GM23248 (cell line): ENCODE measurements around the gene PAQR9. TPM values are rescaled to one million over a fixed set of nuclear protein-coding genes. Genes with fewer than 3 reads are reported as not detected.
A peak's percentile ranks its signal among the peaks of the same experiment; 100 is the strongest.

Experiments used
- DNase-seq: peaks from one replicate; pipeline ENCODE4 v3.0.0-alpha.2; 2015
- H2AFZ ChIP-seq: fragments of 200-600 bp; sonication (generic); 2 replicates; pipeline ENCODE4 v1.6.1; 2016; ENCODE audit warnings: antibody characterized with exemption
- H3F3A ChIP-seq: fragments of 200-600 bp; sonication (generic); 2 replicates; pipeline ENCODE4 v1.6.1; 2016; ENCODE audit warnings: mild to moderate bottlenecking, antibody characterized with exemption, mixed run types; ENCODE audit not compliant: insufficient read depth
- H3K27ac ChIP-seq: fragments of 200-600 bp; sonication (generic); 2 replicates; pipeline ENCODE4 v1.5.1; 2016; ENCODE audit warnings: mild to moderate bottlenecking
- H3K27me3 ChIP-seq: fragments of 200-600 bp; sonication (generic); replicated peaks from 2 replicates; pipeline ENCODE4 v1.6.1; 2016; ENCODE audit warnings: mild to moderate bottlenecking; ENCODE audit not compliant: insufficient read depth
- H3K36me3 ChIP-seq: fragments of 200-600 bp; sonication (generic); 2 replicates; pipeline ENCODE4 v1.6.1; 2016; ENCODE audit warnings: low read depth, mild to moderate bottlenecking
- H3K4me1 ChIP-seq: fragments of 200-600 bp; sonication (generic); 2 replicates; pipeline ENCODE4 v1.6.1; 2016; ENCODE audit warnings: mild to moderate bottlenecking; ENCODE audit not compliant: insufficient read depth
- H3K4me2 ChIP-seq: fragments of 200-600 bp; sonication (generic); one replicate; pipeline ENCODE4 v1.6.1; 2016; ENCODE audit warnings: mild to moderate bottlenecking; ENCODE audit not compliant: unreplicated experiment
- H3K4me3 ChIP-seq: fragments of 200-600 bp; sonication (generic); 2 replicates; pipeline ENCODE4 v1.5.1; 2016; ENCODE audit warnings: mild to moderate bottlenecking
- H3K79me2 ChIP-seq: fragments of 200-600 bp; sonication (generic); 2 replicates; pipeline ENCODE4 v1.6.1; 2016; ENCODE audit warnings: mild to moderate bottlenecking; ENCODE audit not compliant: insufficient read depth
- H3K9ac ChIP-seq: fragments of 200-600 bp; sonication (generic); 2 replicates; pipeline ENCODE4 v1.6.1; 2016; ENCODE audit warnings: mild to moderate bottlenecking
- H3K9me2 ChIP-seq: fragments of 200-600 bp; sonication (generic); 2 replicates; pipeline ENCODE4 v1.6.1; 2016; ENCODE audit warnings: mixed run types, mild to moderate bottlenecking, moderate library complexity; ENCODE audit not compliant: insufficient read depth
- H3K9me3 ChIP-seq: fragments of 200-600 bp; sonication (generic); one replicate; pipeline ENCODE4 v1.6.1; 2017; ENCODE audit warnings: low read depth
- H4K20me1 ChIP-seq: fragments of 200-600 bp; sonication (generic); 2 replicates; pipeline ENCODE4 v1.6.0; 2016; ENCODE audit not compliant: insufficient read depth
- EZH2 ChIP-seq: fragments of 200-600 bp; sonication (generic); IDR thresholded peaks from 2 replicates; pipeline ENCODE4 v1.6.1; 2018; ENCODE audit warnings: antibody characterized with exemption, mild to moderate bottlenecking; ENCODE audit not compliant: insufficient read depth, poor library complexity, severe bottlenecking
- EZH2phosphoT487 ChIP-seq: fragments of 200-600 bp; sonication (generic); IDR thresholded peaks from 2 replicates; pipeline ENCODE4 v1.6.1; 2018; ENCODE audit warnings: antibody characterized with exemption, moderate library complexity, mild to moderate bottlenecking, low read depth; ENCODE audit not compliant: insufficient read depth
- WGBS, 2 experiments: methylation state at CpG; one replicate each; pipeline ENCODE4 v1.1.6; 2015 to 2017; ENCODE audit warnings: low lambda C conversion rate in 2 of 2, low coverage in 1 of 2; ENCODE audit errors: missing lambda C conversion rate in 2 of 2; 5-methylcytosine and 5-hydroxymethylcytosine counted together
- in situ Hi-C: fragments of 300-500 bp; cut with MboI; formaldehyde crosslinking; loops from 2 replicates; pipeline ENCODE4 v1.15.0; 2020
- polyA plus RNA-seq: library from polyadenylated mRNA; unstranded; fragments of >200 nt; fragmentation: Nextera tagmentation; extraction: Ambion mirVana; gene quantifications from 2 replicates; pipeline ENCODE4 v1.2.1, GENCODE V29; 2016
- total RNA-seq: library from RNA; depleted of rRNA; stranded (reverse); fragments of >200 nt; shearing (Covaris generic); gene quantifications from 2 replicates; pipeline ENCODE4 v1.2.3, GENCODE V29; 2014

PAQR9 gene
- total and polyA plus RNA-seq, 2 experiments from 2014 or later, result not detected

DNA sequence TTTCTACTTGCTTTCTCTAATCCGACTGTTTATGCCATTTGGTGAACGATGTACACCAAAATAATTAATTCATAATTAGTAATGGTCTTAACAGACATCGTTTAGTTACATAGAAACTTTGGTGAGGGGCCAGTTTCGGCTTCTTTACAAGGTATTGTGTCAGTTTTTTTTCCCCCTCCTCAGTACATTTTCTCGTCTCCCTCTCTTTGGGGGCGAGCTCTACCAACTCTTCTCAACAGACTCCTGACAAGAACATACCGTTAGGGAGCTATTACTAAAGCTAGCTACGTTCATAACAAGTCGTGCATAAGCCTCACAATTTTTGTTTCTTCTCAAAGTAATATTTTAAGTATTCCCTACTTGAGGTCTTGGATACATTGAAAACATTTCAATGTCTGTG lies 39.3 kb upstream of the PAQR9 start:
- peak overlapping the region; percentile 83 for H2AFZ ChIP-seq
- H3F3A ChIP-seq, result peaks cover 22% of the 10 kb centered on the region
- in situ Hi-C loops, result no loop called here
- H3K9me2 ChIP-seq, result no peaks in the 10 kb centered on the region
- peak overlapping the region; percentile 96 for H3K4me2 ChIP-seq
- no peaks in the 10 kb centered on the region for H3K36me3 ChIP-seq
- peak; percentile 31 for DNase-seq
- peaks cover 22% of the 10 kb centered on the region for H3K4me1 ChIP-seq
- H3K9me3 ChIP-seq, result no peaks in the 10 kb centered on the region
- H3K27ac ChIP-seq, result peak overlapping the region; percentile 90
- H3K27me3 ChIP-seq, result no peaks in the 10 kb centered on the region
- peaks cover 74% of the 10 kb centered on the region for H3K79me2 ChIP-seq
- peak overlapping the region; percentile 90 for H3K9ac ChIP-seq
- peak overlapping the region; percentile 82 for H3K4me3 ChIP-seq
- 0 out of 2 replicates have a peak, but pooled peaks cover 7% of the 10 kb centered on the region for H4K20me1 ChIP-seq
- TF ChIP-seq EZH2, result no peak
- TF ChIP-seq EZH2phosphoT487, result no peak
- WGBS, 2 experiments, result 0 to 1% methylated on average over 9 of the region's 9 CpGs

GRCh38 chr3:143002083-143002712 lies 38.7 kb upstream of the PAQR9 start:
- peak overlapping the region; percentile 82 for H3K4me3 ChIP-seq
- peaks cover 26% of the 10 kb centered on the region for H3K4me1 ChIP-seq
- H4K20me1 ChIP-seq, result 0 out of 2 replicates have a peak, but pooled peaks cover 7% of the 10 kb centered on the region
- peak overlapping the region; percentile 96 for H3K4me2 ChIP-seq
- no peaks in the 10 kb centered on the region for H3K9me2 ChIP-seq
- TF ChIP-seq EZH2, result no peak
- TF ChIP-seq EZH2phosphoT487, result no peak
- no peaks in the 10 kb centered on the region for H3K27me3 ChIP-seq
- DNase-seq, result peak; percentile 68
- H3K79me2 ChIP-seq, result peaks cover 68% of the 10 kb centered on the region
- WGBS, 2 experiments, result 1% methylated on average over 19 of the region's 19 CpGs
- no peaks in the 10 kb centered on the region for H3K9me3 ChIP-seq
- H3K27ac ChIP-seq, result peak overlapping the region; percentile 90
- peaks cover 22% of the 10 kb centered on the region for H3F3A ChIP-seq
- peak overlapping the region; percentile 83 for H2AFZ ChIP-seq
- no peaks in the 10 kb centered on the region for H3K36me3 ChIP-seq
- peak overlapping the region; percentile 90 for H3K9ac ChIP-seq
- in situ Hi-C loops, result no loop called here

DNA sequence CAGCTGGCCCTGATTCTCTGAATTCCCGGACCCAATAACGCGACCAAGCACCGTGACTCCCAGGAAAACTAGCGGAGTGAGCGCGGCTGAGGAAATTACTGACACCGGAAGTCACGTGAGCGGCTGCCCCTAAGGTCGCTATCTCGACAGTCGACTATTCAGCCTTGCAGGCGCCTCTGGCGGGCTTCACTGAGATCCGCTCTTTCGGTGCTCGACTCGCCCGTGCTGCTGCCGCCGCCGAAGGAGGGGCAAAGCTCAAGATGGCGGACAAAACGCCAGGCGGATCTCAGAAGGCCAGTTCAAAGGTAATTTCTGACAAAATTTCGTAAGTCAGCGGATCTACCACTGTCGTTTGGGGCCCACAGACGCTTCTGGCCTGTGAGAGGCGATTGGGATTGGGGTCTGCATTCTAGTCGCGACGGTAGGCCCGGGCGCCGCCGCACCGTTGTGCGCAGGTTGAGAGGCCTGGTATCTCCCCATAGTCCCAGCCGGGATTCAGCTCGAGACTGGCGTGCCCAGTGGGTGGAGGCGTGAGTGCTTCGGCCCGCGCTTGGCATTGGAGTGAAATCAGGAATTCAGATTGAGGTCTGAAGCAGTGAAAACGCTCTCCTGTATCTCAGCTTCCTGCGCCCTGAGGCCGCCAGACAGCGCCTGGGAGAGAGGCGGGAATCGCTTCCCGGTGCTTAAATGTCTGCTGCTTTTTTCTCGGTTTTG lies 38.1 kb upstream of the PAQR9 start, which contains the start of gene U2SURP:
TSS of gene U2SURP (plus strand) at position 202 of the 714 bp plus-strand sequence. CDS start at position 261, 59 bp downstream.
- peak within 1 kb of the TSS; percentile 90 for H3K27ac ChIP-seq
- H3K4me2 ChIP-seq, result peak within 1 kb of the TSS; percentile 96
- peaks cover 62% of the 10 kb centered on the region for H3K79me2 ChIP-seq
- peaks cover 26% of the 10 kb centered on the region for H3K4me1 ChIP-seq
- no peaks in the 10 kb centered on the region for H3K9me3 ChIP-seq
- H3K9me2 ChIP-seq, result no peaks in the 10 kb centered on the region
- no peaks in the 10 kb centered on the region for H3K36me3 ChIP-seq
- peak; percentile 100 for DNase-seq
- H2AFZ ChIP-seq, result peak within 1 kb of the TSS; percentile 83
- in situ Hi-C loops, result no loop called here
- H3K27me3 ChIP-seq, result no peaks in the 10 kb centered on the region
- 0 out of 2 replicates have a peak, but pooled peaks cover 7% of the 10 kb centered on the region for H4K20me1 ChIP-seq
- peak within 1 kb of the TSS; percentile 82 for H3K4me3 ChIP-seq
- 0 to 1% methylated on average over 55 of the region's 55 CpGs for WGBS, 2 experiments
- TF ChIP-seq EZH2 (no peak), EZH2phosphoT487 (no peak)
- H3K9ac ChIP-seq, result peak within 1 kb of the TSS; percentile 90
- H3F3A ChIP-seq, result peaks cover 22% of the 10 kb centered on the region

GRCh38 chr3:143001034-143001368 lies 37.5 kb upstream of the PAQR9 start:
- Histone ChIP-seq H3K9me2 (no peaks in the 10 kb centered on the region), H3K4me2 (peak overlapping the region; percentile 80), H3F3A (peaks cover 22% of the 10 kb centered on the region), H3K36me3 (no peaks in the 10 kb centered on the region), H3K79me2 (peaks cover 56% of the 10 kb centered on the region), H3K27me3 (no peaks in the 10 kb centered on the region), H2AFZ (peak overlapping the region; percentile 83), H3K9me3 (no peaks in the 10 kb centered on the region), H3K4me3 (peak overlapping the region; percentile 82), H3K4me1 (peaks cover 26% of the 10 kb centered on the region), H3K27ac (peak overlapping the region; percentile 90), H3K9ac (peak overlapping the region; percentile 90), H4K20me1 (0 out of 2 replicates have a peak, but pooled peaks cover 7% of the 10 kb centered on the region)
- TF ChIP-seq EZH2phosphoT487 (no peak), EZH2 (no peak)
- 1 to 2% methylated on average over 15 of the region's 15 CpGs for whole genome bisulfite sequencing, 2 experiments
- in situ Hi-C loops, result no loop called here
- no peak for DNase-seq
